Heart left ventricle (tissue), 16 donors: ENCODE measurements around the gene FSD1L. TPM values are rescaled to one million over a fixed set of nuclear protein-coding genes. Genes with fewer than 3 reads are reported as not detected.
"Not testable (repeated sequence)": the region's sequence is repeated elsewhere in the genome, so short reads cannot be mapped to it uniquely, and the experiment has no call there.

ENCODE experiments used
- ATAC-seq, 4 donors: fragments of 200-7000 bp; cut with Tn5 transposase; one replicate each; pipeline ENCODE4 v1.9.1; 2020 to 2022; ENCODE audit warnings: moderate library complexity in 4 of 4, mild to moderate bottlenecking in 3 of 4, moderate number of reproducible peaks in 1 of 4
- DNase-seq, 5 donors: peaks; one replicate each; pipeline ENCODE4 v3.0.0-alpha.2; 2020
- H3K27ac ChIP-seq, 12 donors: fragments of 200-600 bp; sonication (generic) in 4 of 12; one replicate each; pipeline versions ENCODE4 v1.5.0 to v1.8.0; 2016 to 2022; ENCODE audit warnings: mild to moderate bottlenecking in 2 of 12
- H3K27me3 ChIP-seq, 9 donors: fragments of 200-600 bp; sonication (generic) in 2 of 9; one replicate each; pipeline versions ENCODE4 v1.5.1 to v1.8.0; 2016 to 2022; ENCODE audit warnings: mild to moderate bottlenecking in 3 of 9
- H3K36me3 ChIP-seq, 9 donors: fragments of 200-600 bp; sonication (generic) in 2 of 9; one replicate each; pipeline versions ENCODE4 v1.5.0 to v1.8.0; 2018 to 2022; ENCODE audit warnings: mild to moderate bottlenecking in 2 of 9
- H3K4me1 ChIP-seq, 12 donors: fragments of 200-600 bp; sonication (generic) in 4 of 12; one replicate each; pipeline versions ENCODE4 v1.5.0 to v1.8.0; 2016 to 2022; ENCODE audit warnings: mild to moderate bottlenecking in 3 of 12
- H3K4me3 ChIP-seq, 12 donors: fragments of 200-600 bp; sonication (generic) in 4 of 12; one replicate each; pipeline versions ENCODE4 v1.5.0 to v1.8.0; 2017 to 2022; ENCODE audit warnings: mild to moderate bottlenecking in 9 of 12, moderate library complexity in 4 of 12
- H3K9me3 ChIP-seq, 12 donors: fragments of 200-600 bp; sonication (generic) in 4 of 12; one replicate each; pipeline versions ENCODE4 v1.5.0 to v1.8.0; 2016 to 2022; ENCODE audit warnings: mild to moderate bottlenecking in 1 of 12
- POLR2A ChIP-seq, 2 donors: fragments of 450-650 bp; IDR thresholded peaks; one replicate each; pipeline ENCODE4 v1.6.1; 2017; ENCODE audit warnings: antibody characterized with exemption in 2 of 2, mild to moderate bottlenecking in 2 of 2, moderate library complexity in 2 of 2
- WGBS, 4 donors: extraction: QIAGEN DNeasy Blood & Tissue Kit in 2 of 4; methylation state at CpG; one replicate each; pipeline versions ENCODE4 v1.1.5 to v1.1.7; 2013 to 2018; 5-methylcytosine and 5-hydroxymethylcytosine counted together
- intact Hi-C, 10 donors: fragments of 100-400 bp; cut with DNase I; formaldehyde crosslinking; loops; one replicate each; pipeline versions ENCODE4 v1.11.1 to v1.14.2; 2022
- polyA plus RNA-seq, 2 donors: library from polyadenylated mRNA; stranded (reverse); fragments of 200-250 nt; gene quantifications; one replicate each; pipeline ENCODE4 v1.2.3, GENCODE V29; 2013
- total RNA-seq, 9 donors: library from RNA; depleted of rRNA in 2 of 9; stranded (reverse); fragments of >200 nt in 2 of 9; fragmentation: NEBNext Ultra II Directional in 3 of 9; extraction: Animal tissue kit (Norgen Biotek cat#: 25700) in 3 of 9; gene quantifications; one replicate each; pipeline versions ENCODE4 v1.1.0 to v1.2.4, GENCODE V29; 2016 to 2023
- TF ChIP-seq, protein P1 (sequence below), 12 donors: fragments of 200-600 bp; sonication (generic) in 4 of 12; IDR thresholded peaks; one replicate each; pipeline versions ENCODE4 v1.5.0 to v1.8.0; 2018 to 2022; ENCODE audit warnings: antibody characterized with exemption in 12 of 12, mild to moderate bottlenecking in 5 of 12
- donor health status: ischemic (EF 13 %, LVEDD 7.1; RV severe dilation, severe dysfunction).
- donor health status: healthy with polysubstance abuse.
- donor health status: DM: no; HTN: yes; CAD: no.
- donor health status: DM: no; HTN: no; CAD: no.
- donor health status: ischemic (EF 25% LVEDD 6.9; RV normal size, moderate dysfunction).
- donor health status: ischemic (EF 25% LVEDD 5.7; RV mildly dilated, moderate dysfunction).
- donor health status: healthy.
- donor health status: DM: yes; HTN: yes; CAD: no.
- donor health status: ischemic (EF 35%, LVEDD 5.7; RV mildly dilated, moderate dysfunction).
- donor health status: nonischemic (EF 11% LVEDD 7.7; RV severe dilation, severe dysfunction).
- donor health status: DM: yes; HTN: yes; CAD: no.
- donor health status: PGD.
- donor health status: ischemic (EF 29% LVEDD 5.4; RV normal size, mild dysfunction).
- donor health status: nonischemic (EF 23%, LVEDD 6.1; RV moderate dilation, normal function).

Gene FSD1L
- total and polyA plus RNA-seq, 11 donors, result 2.1 to 14.0 (median 7.3) TPM

- H3K4me1 ChIP-seq, result peaks cover 0 to 9% (median 6%) of the 10 kb centered on the region in 12 donors
Measured at GRCh38 chr9:105554042-105554441, 106.2 kb downstream of the FSD1L start.

GRCh38 chr9:105557804-105558610 lies 110.2 kb downstream of the FSD1L start, which contains the start of gene FKTN:
Gene FKTN, plus strand, starts transcription at chr9:105558131. Its CDS starts 16,902 bp downstream, at chr9:105575033.
- WGBS, 4 donors, result 1% methylated on average over 38 to 49 of the region's 49 CpGs
- intact Hi-C loops, result loop anchor here in 4 of 10 donors (5.0 to 10.0 kb wide), 3 partner anchors 106 to 811 kb away; partner anchors contain the start of gene NIPSNAP3A (in 1 of the 4)
- H3K27ac ChIP-seq, result peak within 1 kb of the TSS; percentile 42 to 87 (median 74)
- TF ChIP-seq POLR2A (IDR thresholded peaks at IDR 0.05), result peak in 1 of 2 donors; percentile 40
- TF ChIP-seq, protein P1, sequence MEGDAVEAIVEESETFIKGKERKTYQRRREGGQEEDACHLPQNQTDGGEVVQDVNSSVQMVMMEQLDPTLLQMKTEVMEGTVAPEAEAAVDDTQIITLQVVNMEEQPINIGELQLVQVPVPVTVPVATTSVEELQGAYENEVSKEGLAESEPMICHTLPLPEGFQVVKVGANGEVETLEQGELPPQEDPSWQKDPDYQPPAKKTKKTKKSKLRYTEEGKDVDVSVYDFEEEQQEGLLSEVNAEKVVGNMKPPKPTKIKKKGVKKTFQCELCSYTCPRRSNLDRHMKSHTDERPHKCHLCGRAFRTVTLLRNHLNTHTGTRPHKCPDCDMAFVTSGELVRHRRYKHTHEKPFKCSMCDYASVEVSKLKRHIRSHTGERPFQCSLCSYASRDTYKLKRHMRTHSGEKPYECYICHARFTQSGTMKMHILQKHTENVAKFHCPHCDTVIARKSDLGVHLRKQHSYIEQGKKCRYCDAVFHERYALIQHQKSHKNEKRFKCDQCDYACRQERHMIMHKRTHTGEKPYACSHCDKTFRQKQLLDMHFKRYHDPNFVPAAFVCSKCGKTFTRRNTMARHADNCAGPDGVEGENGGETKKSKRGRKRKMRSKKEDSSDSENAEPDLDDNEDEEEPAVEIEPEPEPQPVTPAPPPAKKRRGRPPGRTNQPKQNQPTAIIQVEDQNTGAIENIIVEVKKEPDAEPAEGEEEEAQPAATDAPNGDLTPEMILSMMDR (IDR thresholded peaks at IDR 0.05), result no peak
- DNase-seq (peak; percentile 89 to 94 (median 92)), ATAC-seq (peak; percentile 90 to 98 (median 98))
- peaks cover 0 to 13% (median 8%) of the 10 kb centered on the region in 12 donors for H3K4me1 ChIP-seq
- peaks cover 0 to 10% (median 0%) of the 10 kb centered on the region in 9 donors for H3K36me3 ChIP-seq
- H3K27me3 ChIP-seq, result no peaks in the 10 kb centered on the region
- peaks cover 0 to 11% (median under 1%) of the 10 kb centered on the region in 12 donors for H3K9me3 ChIP-seq
- peak within 1 kb of the TSS; percentile 62 to 97 (median 82) for H3K4me3 ChIP-seq

More at GRCh38 chr9:105554042-105554441, 106.2 kb downstream of the FSD1L start:
- no peaks in the 10 kb centered on the region for H3K36me3 ChIP-seq
- H3K9me3 ChIP-seq, result no peaks in the 10 kb centered on the region
- H3K27me3 ChIP-seq, result no peaks in the 10 kb centered on the region
- H3K4me3 ChIP-seq, result no peak overlapping the region
- TF ChIP-seq POLR2A (IDR thresholded peaks at IDR 0.05), result no peak
- TF ChIP-seq, protein P1 (IDR thresholded peaks at IDR 0.05), result no peak
- intact Hi-C loops, result loop anchor here in 2 of 10 donors (10.0 kb wide), 1 partner anchor 129 kb away; no protein-coding TSS in a partner anchor
- peak in 3 of 5 donors; percentile 23 to 55 (median 38) for DNase-seq
- peak in 2 of 4 donors; percentile 17 to 19 for ATAC-seq
- WGBS, 4 donors, result 69 to 83% (median 75%) methylated on average over 10 of the region's 10 CpGs
- no peak overlapping the region for H3K27ac ChIP-seq

- TF ChIP-seq, protein P1 (IDR thresholded peaks at IDR 0.05), result no peak
- TF ChIP-seq POLR2A (IDR thresholded peaks at IDR 0.05), result no peak
- intact Hi-C loops, result no loop called here
- Histone ChIP-seq H3K27me3 (no peaks in the 10 kb centered on the region), H3K9me3 (peaks cover 0 to 47% (median 5%) of the 10 kb centered on the region in 12 donors), H3K4me1 (no peaks in the 10 kb centered on the region), H3K4me3 (no peak overlapping the region), H3K27ac (no peak overlapping the region), H3K36me3 (peaks cover 0 to 37% (median 18%) of the 10 kb centered on the region in 9 donors)
- no peak for ATAC-seq
- no peak for DNase-seq
Measured at GRCh38 chr9:105572455-105572854, 124.6 kb downstream of the FSD1L start.

GRCh38 chr9:105579952-105580351 lies 132.1 kb downstream of the FSD1L start:
- intact Hi-C loops, result not testable (repeated sequence)

DNA sequence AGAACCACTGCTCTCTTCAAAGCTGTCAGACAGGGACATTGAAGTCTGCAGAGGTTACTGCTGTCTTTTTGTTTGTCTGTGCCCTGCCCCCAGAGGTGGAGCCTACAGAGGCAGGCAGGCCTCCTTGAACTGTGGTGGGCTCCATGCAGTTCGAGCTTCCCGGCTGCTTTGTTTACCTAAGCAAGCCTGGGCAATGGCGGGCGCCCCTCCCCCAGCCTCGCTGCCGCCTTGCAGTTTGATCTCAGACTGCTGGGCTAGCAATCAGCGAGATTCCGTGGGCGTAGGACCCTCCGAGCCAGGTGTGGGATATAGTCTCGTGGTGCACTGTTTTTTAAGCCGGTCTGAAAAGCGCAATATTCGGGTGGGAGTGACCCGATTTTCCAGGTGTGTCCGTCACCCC lies 133.7 kb downstream of the FSD1L start:
- DNase-seq, H3K27me3 ChIP-seq, H3K27ac ChIP-seq, intact Hi-C loops, H3K4me1 ChIP-seq, H3K9me3 ChIP-seq, H3K4me3 ChIP-seq, ATAC-seq: not testable (repeated sequence)
- H3K36me3 ChIP-seq, result peaks cover 0 to 15% (median 0%) of the 10 kb centered on the region in 9 donors
- WGBS, 4 donors, result 79 to 88% (median 82%) methylated on average over 14 to 16 of the region's 16 CpGs

More at GRCh38 chr9:105579952-105580351, 132.1 kb downstream of the FSD1L start:
- not testable (repeated sequence) for H3K4me1 ChIP-seq, H3K27me3 ChIP-seq, H3K4me3 ChIP-seq, DNase-seq, H3K27ac ChIP-seq, ATAC-seq
- H3K36me3 ChIP-seq, result peaks cover 0 to 28% (median 11%) of the 10 kb centered on the region in 9 donors
- WGBS, 4 donors, result 95 to 99% (median 98%) methylated on average over 5 to 6 of the region's 6 CpGs
- peaks cover 0 to 11% (median 0%) of the 10 kb centered on the region in 12 donors for H3K9me3 ChIP-seq
